K562 (cell line): ENCODE data around the gene MKLN1. TPM values are rescaled to one million over a fixed set of nuclear protein-coding genes. Genes with fewer than 3 reads are reported as not detected.

Source experiments
- BACH1 ChIP-seq: fragments of 200-800 bp; sonication (Bioruptor generic); IDR thresholded peaks from 2 replicates; pipeline ENCODE4 v1.6.1; 2016; ENCODE audit warnings: missing genetic modification characterization, missing compliant biosample characterization
- CBX3 ChIP-seq, 2 experiments: IDR thresholded peaks; 1 replicate in 1 of 2; 2 replicates in 1 of 2; pipeline ENCODE4 v1.6.1; 2012; ENCODE audit warnings: inconsistent platforms in 2 of 2, low read length in 2 of 2, borderline replicate concordance in 1 of 2, control low read depth in 1 of 2
- CC2D1A ChIP-seq: fragments of 450-650 bp; IDR thresholded peaks from 2 replicates; pipeline ENCODE4 v1.6.1; 2017; ENCODE audit warnings: mild to moderate bottlenecking
- CEBPG ChIP-seq, 3 experiments: fragments of 200-800 bp in 1 of 3; sonication (Bioruptor generic) in 1 of 3; sonication (generic) in 1 of 3; formaldehyde crosslinking in 1 of 3; IDR thresholded peaks in 2 of 3; conservative IDR thresholded peaks in 1 of 3; 2 replicates each; pipeline versions ENCODE4 v1.6.1 to v1.8.0; 2016 to 2022; ENCODE audit warnings: missing compliant biosample characterization in 2 of 3, missing genetic modification characterization in 2 of 3, mild to moderate bottlenecking in 1 of 3, missing genetic modification reagents in 1 of 3
- ELF1 ChIP-seq: fragments of 200-800 bp; sonication (Bioruptor generic); IDR thresholded peaks from 2 replicates; pipeline ENCODE4 v1.6.1; 2016; ENCODE audit warnings: missing genetic modification characterization, missing compliant biosample characterization
- GTF3C2 ChIP-seq: IDR thresholded peaks from 3 replicates; pipeline ENCODE4 v1.6.1; 2011; ENCODE audit warnings: borderline replicate concordance, mild to moderate bottlenecking, moderate library complexity; ENCODE audit not compliant: insufficient read length; ENCODE audit errors: extremely low read depth
- HBP1 ChIP-seq: fragments of 450-650 bp; formaldehyde crosslinking; IDR thresholded peaks from 2 replicates; pipeline ENCODE4 v1.4.0; 2022; ENCODE audit warnings: missing genetic modification characterization
- IRF1 ChIP-seq: sonication (generic); formaldehyde crosslinking; IDR thresholded peaks from 2 replicates; pipeline ENCODE4 v1.8.0; 2022; ENCODE audit warnings: missing genetic modification reagents, mild to moderate bottlenecking, borderline replicate concordance
- MAFG ChIP-seq: fragments of 450-650 bp; conservative IDR thresholded peaks from 2 replicates; pipeline ENCODE4 v1.6.1; 2016; ENCODE audit warnings: missing genetic modification characterization, missing compliant biosample characterization
- MAZ ChIP-seq, 2 experiments: fragments of 450-650 bp in 1 of 2; sonication (generic) in 1 of 2; formaldehyde crosslinking; IDR thresholded peaks in 1 of 2; conservative IDR thresholded peaks in 1 of 2; 2 replicates each; pipeline versions ENCODE4 v1.4.0 to v1.5.0; 2020; ENCODE audit warnings: mild to moderate bottlenecking in 1 of 2, missing genetic modification reagents in 1 of 2
- MTA1 ChIP-seq: fragments of 450-650 bp; IDR thresholded peaks from 2 replicates; pipeline ENCODE4 v1.6.1; 2017; ENCODE audit warnings: borderline replicate concordance
- NCOA4 ChIP-seq: fragments of 450-650 bp; IDR thresholded peaks from 2 replicates; pipeline ENCODE4 v1.6.1; 2018; ENCODE audit warnings: mild to moderate bottlenecking; ENCODE audit not compliant: partially characterized antibody
- PRDM10 ChIP-seq: fragments of 450-650 bp; IDR thresholded peaks from 2 replicates; pipeline ENCODE4 v1.6.1; 2018; ENCODE audit not compliant: partially characterized antibody
- SMC3 ChIP-seq: conservative IDR thresholded peaks from 2 replicates; pipeline ENCODE4 v1.6.1; 2011; ENCODE audit warnings: low read depth, low read length, improper control_type of control experiment; ENCODE audit not compliant: insufficient read depth
- THRAP3 ChIP-seq: fragments of 450-650 bp; IDR thresholded peaks from 2 replicates; pipeline ENCODE4 v1.6.1; 2016; ENCODE audit warnings: mild to moderate bottlenecking, inconsistent platforms, borderline replicate concordance
- ZNF12 ChIP-seq: sonication (generic); formaldehyde crosslinking; IDR thresholded peaks from 2 replicates; pipeline ENCODE4 v1.4.0; 2020; ENCODE audit warnings: mild to moderate bottlenecking, missing genetic modification reagents
- ZSCAN29 ChIP-seq: fragments of 450-650 bp; IDR thresholded peaks from 2 replicates; pipeline ENCODE4 v1.6.1; 2017
- polyA plus RNA-seq, 8 experiments: library from polyadenylated mRNA; depleted of rRNA in 4 of 8; stranded (reverse) in 5 of 8; unstranded in 3 of 8; fragments of >200 nt; fragmentation: Nextera tagmentation in 2 of 8; fragmentation: Illumina TruSeq in 1 of 8; extraction: Ambion mirVana in 2 of 8; extraction: Trizol in 1 of 8; gene quantifications; 2 replicates each; pipeline versions ENCODE4 v1.2.1 to v1.2.3, GENCODE V29; 2011 to 2014; ENCODE audit warnings: inconsistent platforms in 1 of 8, missing spikeins in 1 of 8
- total RNA-seq, 7 experiments: library from RNA; depleted of rRNA in 6 of 7; stranded (reverse); fragments of >200 nt in 6 of 7; fragmentation: Illumina TruSeq in 2 of 7; extraction: Trizol in 2 of 7; gene quantifications; 2 replicates each; pipeline versions ENCODE4 v1.2.1 to v1.2.3, GENCODE V29; 2011 to 2021; ENCODE audit warnings: low replicate concordance in 1 of 7

The MKLN1 gene
- total and polyA plus RNA-seq, 9 of the 15 experiments (the other 6 are each of a cell fraction or from before 2014, with no cell fraction given): 18.6 to 80.4 (median 56.0) TPM

- no peak for TF ChIP-seq IRF1 (CRISPR knock-in tag)
- no peak; the same call in 1 of the 2 replicates for TF ChIP-seq BACH1 (tag)
- TF ChIP-seq MAFG: no peak
- TF ChIP-seq ZNF12 (CRISPR knock-in tag): no peak
- 0 out of 2 replicates have a peak, but pooled peaks have one; percentile 52 for TF ChIP-seq HBP1 (CRISPR knock-in tag)
- TF ChIP-seq CEBPG (CRISPR knock-in tag; IDR thresholded peaks at IDR 0.05): peak; percentile 47; the same call in 1 of the 2 replicates
- TF ChIP-seq CEBPG (tag; conservative IDR thresholded peaks at IDR 0.05 in 1 of 2, IDR thresholded peaks at IDR 0.05 in 1 of 2): peak in 1 of 2 experiments; percentile 1; a peak in 1 of 4 replicates
- TF ChIP-seq SMC3: no peak
- no peak for TF ChIP-seq GTF3C2
- TF ChIP-seq MAZ (CRISPR knock-in tag; conservative IDR thresholded peaks at IDR 0.05 in 1 of 2, IDR thresholded peaks at IDR 0.05 in 1 of 2): no peak
- peak; percentile 22; the same call in 1 of the 2 replicates for TF ChIP-seq ZSCAN29
- no peak for TF ChIP-seq CC2D1A
- TF ChIP-seq MTA1: 0 out of 2 replicates have a peak, but pooled peaks have one; percentile 60
- TF ChIP-seq NCOA4: no peak
- TF ChIP-seq CBX3 (IDR thresholded peaks at IDR 0.05; ENCODE audit: borderline replicate concordance in 1 of 2, low read length in 2 of 2): no peak
- peak; percentile 35 for TF ChIP-seq PRDM10
- no peak for TF ChIP-seq ELF1
- TF ChIP-seq THRAP3: no peak
These were observed 539 bp upstream of the MKLN1 start (continued) for GRCh38 chr7:131327049-131327625.
